WERI-Rb-1 (cell line): ENCODE data around the gene SMIM30.

ENCODE experiments used
- DNase-seq: peaks from one replicate; pipeline ENCODE4 v3.0.0-alpha.2; 2020
- H3K27ac ChIP-seq: fragments of 250-450 bp; sonication (Bioruptor Pico); 2 replicates; pipeline ENCODE4 v1.5.1; 2020; ENCODE audit warnings: mild to moderate bottlenecking, moderate library complexity
- H3K27me3 ChIP-seq: fragments of 250-450 bp; sonication (Bioruptor Pico); 2 replicates; pipeline ENCODE4 v1.5.1; 2021; ENCODE audit warnings: mild to moderate bottlenecking, low read depth, moderate library complexity; ENCODE audit not compliant: insufficient read depth, severe bottlenecking
- H3K36me3 ChIP-seq: fragments of 250-450 bp; sonication (Bioruptor Pico); 2 replicates; pipeline ENCODE4 v1.5.1; 2020; ENCODE audit warnings: mild to moderate bottlenecking, moderate library complexity
- H3K4me3 ChIP-seq: 2 replicates; pipeline ENCODE4 v1.5.1; 2011; ENCODE audit warnings: low read depth, mild to moderate bottlenecking, control low read depth, low read length
- H3K9me3 ChIP-seq: fragments of 250-450 bp; sonication (Bioruptor Pico); 2 replicates; pipeline ENCODE4 v1.5.1; 2021; ENCODE audit warnings: mild to moderate bottlenecking, moderate library complexity; ENCODE audit not compliant: severe bottlenecking
- TF ChIP-seq, protein P1 (sequence below): IDR thresholded peaks from 2 replicates; pipeline ENCODE4 v1.5.1; 2011; ENCODE audit warnings: low read depth, mild to moderate bottlenecking, control low read depth, inconsistent platforms, low read length

SMIM30 gene

DNA sequence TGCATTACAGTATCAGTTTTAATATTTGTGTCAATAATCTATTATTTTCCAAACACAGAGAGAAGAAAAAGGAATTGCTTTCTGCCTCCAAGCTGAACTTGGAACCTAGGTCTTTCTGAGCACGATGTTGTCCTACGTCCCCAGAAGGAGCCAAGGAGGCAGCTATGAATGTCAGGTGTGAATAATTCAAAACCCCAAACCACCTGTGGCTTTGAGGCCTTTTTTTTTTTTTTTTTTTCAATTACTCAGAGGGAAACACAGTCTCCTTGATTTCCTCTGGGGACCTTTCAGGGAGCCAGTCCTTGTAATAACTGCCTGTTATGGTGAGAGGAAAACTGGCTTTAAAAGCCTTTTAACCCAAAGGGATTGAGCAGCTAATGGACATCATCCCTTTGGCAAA is 40.0 kb downstream of the SMIM30 start:
- Histone ChIP-seq H3K9me3 (no peaks in the 10 kb centered on the region), H3K27ac (no peak overlapping the region), H3K27me3 (no peaks in the 10 kb centered on the region), H3K4me3 (no peak overlapping the region), H3K36me3 (no peaks in the 10 kb centered on the region)
- DNase-seq, result no peak
- TF ChIP-seq, protein P1, sequence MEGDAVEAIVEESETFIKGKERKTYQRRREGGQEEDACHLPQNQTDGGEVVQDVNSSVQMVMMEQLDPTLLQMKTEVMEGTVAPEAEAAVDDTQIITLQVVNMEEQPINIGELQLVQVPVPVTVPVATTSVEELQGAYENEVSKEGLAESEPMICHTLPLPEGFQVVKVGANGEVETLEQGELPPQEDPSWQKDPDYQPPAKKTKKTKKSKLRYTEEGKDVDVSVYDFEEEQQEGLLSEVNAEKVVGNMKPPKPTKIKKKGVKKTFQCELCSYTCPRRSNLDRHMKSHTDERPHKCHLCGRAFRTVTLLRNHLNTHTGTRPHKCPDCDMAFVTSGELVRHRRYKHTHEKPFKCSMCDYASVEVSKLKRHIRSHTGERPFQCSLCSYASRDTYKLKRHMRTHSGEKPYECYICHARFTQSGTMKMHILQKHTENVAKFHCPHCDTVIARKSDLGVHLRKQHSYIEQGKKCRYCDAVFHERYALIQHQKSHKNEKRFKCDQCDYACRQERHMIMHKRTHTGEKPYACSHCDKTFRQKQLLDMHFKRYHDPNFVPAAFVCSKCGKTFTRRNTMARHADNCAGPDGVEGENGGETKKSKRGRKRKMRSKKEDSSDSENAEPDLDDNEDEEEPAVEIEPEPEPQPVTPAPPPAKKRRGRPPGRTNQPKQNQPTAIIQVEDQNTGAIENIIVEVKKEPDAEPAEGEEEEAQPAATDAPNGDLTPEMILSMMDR, result no peak

DNA sequence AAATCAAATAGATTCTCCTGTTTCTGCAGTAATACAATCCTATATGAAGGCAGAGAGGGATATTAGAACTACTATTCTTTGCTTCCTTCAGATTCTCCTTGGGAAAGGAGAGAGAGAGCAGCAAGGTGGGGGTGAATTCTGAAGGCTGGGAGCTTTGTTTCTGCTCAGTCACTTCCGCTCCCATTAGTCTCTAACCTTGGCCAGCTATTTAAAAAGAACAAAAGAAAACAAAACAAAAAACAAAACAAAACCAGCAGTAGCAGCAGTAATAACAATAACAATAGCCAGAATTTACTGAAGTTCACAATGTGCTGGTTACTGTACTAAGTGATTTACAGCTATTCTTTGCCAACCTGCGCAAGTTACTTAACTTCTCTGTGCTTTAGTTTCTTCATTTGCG is 41.7 kb downstream of the SMIM30 start:
- Histone ChIP-seq H3K4me3 (no peak overlapping the region), H3K9me3 (no peaks in the 10 kb centered on the region), H3K27ac (no peak overlapping the region), H3K27me3 (no peaks in the 10 kb centered on the region), H3K36me3 (no peaks in the 10 kb centered on the region)
- TF ChIP-seq, protein P1, result no peak
- no peak for DNase-seq

DNA sequence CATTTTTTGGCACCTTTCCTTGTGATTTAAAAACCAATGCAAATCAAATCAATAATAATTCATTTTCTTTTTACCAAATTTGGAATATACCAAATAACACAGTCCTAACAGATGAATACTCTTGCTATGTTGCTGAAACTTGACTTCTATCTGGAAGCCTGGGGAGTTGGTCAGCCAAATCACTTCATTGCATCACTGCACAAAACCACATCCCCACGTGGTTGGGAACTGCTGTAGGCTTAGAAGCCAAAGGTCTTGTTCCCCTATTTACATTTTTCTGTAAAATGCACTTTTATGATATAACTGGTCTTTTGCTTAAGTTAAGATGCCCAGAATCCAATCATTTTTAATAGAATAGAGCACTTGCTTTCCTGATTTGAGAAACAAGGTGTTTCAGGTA is 46.9 kb downstream of the SMIM30 start:
- H3K27me3 ChIP-seq, result no peaks in the 10 kb centered on the region

More for the DNA sequence above, 46.9 kb downstream of the SMIM30 start:
- no peaks in the 10 kb centered on the region for H3K9me3 ChIP-seq
- no peaks in the 10 kb centered on the region for H3K36me3 ChIP-seq
- DNase-seq, result no peak
- H3K27ac ChIP-seq, result no peak overlapping the region
- no peak overlapping the region for H3K4me3 ChIP-seq
- TF ChIP-seq, protein P1, result no peak
